HEK293 (cell line): ENCODE data around the gene SLC26A11.

ENCODE experiments used
- CTCF ChIP-seq: fragments of 450-650 bp; formaldehyde crosslinking; IDR thresholded peaks from 2 replicates; pipeline ENCODE4 v1.5.1; 2016; ENCODE audit warnings: missing biosample characterization, missing genetic modification characterization
- PRDM1 ChIP-seq: fragments of 450-650 bp; formaldehyde crosslinking; IDR thresholded peaks from 2 replicates; pipeline ENCODE4; 2016; ENCODE audit warnings: missing biosample characterization, missing genetic modification characterization
- REST ChIP-seq: fragments of 450-650 bp; formaldehyde crosslinking; IDR thresholded peaks from 2 replicates; pipeline ENCODE4 v1.5.1; 2016; ENCODE audit warnings: missing biosample characterization, missing genetic modification characterization
- TCF7L2 ChIP-seq: IDR thresholded peaks from 2 replicates; pipeline ENCODE4 v1.6.1; 2011; ENCODE audit warnings: low read depth, mild to moderate bottlenecking, inconsistent platforms, low read length, moderate library complexity, borderline replicate concordance
- ZBTB21 ChIP-seq: fragments of 450-650 bp; formaldehyde crosslinking; IDR thresholded peaks from 2 replicates; pipeline ENCODE4 v1.5.1; 2017; ENCODE audit warnings: missing biosample characterization, missing genetic modification characterization
- ZEB2 ChIP-seq: fragments of 450-650 bp; formaldehyde crosslinking; IDR thresholded peaks from 2 replicates; pipeline ENCODE4 v1.5.1; 2016; ENCODE audit warnings: missing biosample characterization, missing genetic modification characterization
- ZNF19 ChIP-seq: fragments of 450-650 bp; formaldehyde crosslinking; IDR thresholded peaks from 2 replicates; pipeline ENCODE4; 2016; ENCODE audit warnings: missing biosample characterization, missing genetic modification characterization, low read depth
- ZNF239 ChIP-seq: fragments of 450-650 bp; formaldehyde crosslinking; IDR thresholded peaks from 2 replicates; pipeline ENCODE4 v1.5.1; 2016; ENCODE audit warnings: missing biosample characterization, missing genetic modification characterization
- ZNF561 ChIP-seq: fragments of 450-650 bp; IDR thresholded peaks from 2 replicates; pipeline ENCODE4 v1.5.1; 2018; ENCODE audit warnings: missing biosample characterization, missing genetic modification characterization, borderline replicate concordance
- ZNF768 ChIP-seq: fragments of 450-650 bp; formaldehyde crosslinking; IDR thresholded peaks from 2 replicates; pipeline ENCODE4 v1.5.1; 2018; ENCODE audit warnings: missing biosample characterization, mild to moderate bottlenecking, missing genetic modification characterization
- ZNF777 ChIP-seq: fragments of 450-650 bp; formaldehyde crosslinking; IDR thresholded peaks from 2 replicates; pipeline ENCODE4 v1.5.1; 2017; ENCODE audit warnings: missing biosample characterization, missing genetic modification characterization, borderline replicate concordance

DNA sequence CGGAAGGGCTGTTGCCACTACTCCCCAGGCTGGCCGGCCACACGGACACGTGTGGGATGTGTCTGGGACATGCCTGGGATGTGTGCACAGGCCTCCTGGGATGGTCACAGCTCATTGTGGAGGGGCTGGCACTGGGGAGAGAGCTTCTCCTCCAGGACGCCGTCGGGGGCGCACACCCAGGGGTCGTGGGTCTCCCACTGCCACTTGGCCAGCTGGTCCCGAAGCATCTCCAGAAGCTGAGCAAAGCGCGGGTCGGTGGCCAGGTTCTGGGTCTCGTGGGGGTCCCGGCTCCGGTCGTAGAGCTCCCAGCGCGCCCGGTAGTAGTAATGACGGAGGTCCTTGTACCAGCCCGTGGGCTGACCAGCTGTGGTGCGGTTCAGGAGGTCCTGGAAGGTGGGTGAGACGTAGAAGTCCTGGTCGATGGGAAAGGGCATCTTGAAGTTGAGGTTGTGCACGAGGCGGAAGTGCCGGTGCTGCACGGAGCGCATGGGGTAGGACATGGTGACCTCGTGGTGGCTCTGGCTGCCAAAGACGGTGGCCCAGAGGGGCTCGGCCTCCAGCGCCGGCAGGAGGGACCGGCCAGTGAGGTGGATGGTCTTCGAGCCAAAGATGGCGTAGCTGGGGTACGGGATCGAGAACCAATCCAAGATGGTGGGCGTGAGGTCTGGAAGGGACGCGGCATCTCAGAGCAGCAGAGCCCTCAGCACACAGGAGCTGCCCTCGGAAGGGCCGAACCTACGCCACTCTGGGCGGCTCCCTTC is 9.7 kb upstream of the SLC26A11 start:
- TF ChIP-seq ZNF768 (tag by site-specific recombination): no peak
- no peak for TF ChIP-seq CTCF (tag by site-specific recombination)
- TF ChIP-seq REST (tag by site-specific recombination): no peak
- no peak for TF ChIP-seq ZNF239
- no peak for TF ChIP-seq ZEB2 (tag by site-specific recombination)
- TF ChIP-seq ZNF777 (tag by site-specific recombination): no peak
- TF ChIP-seq PRDM1 (tag by site-specific recombination): no peak
- no peak for TF ChIP-seq ZNF561 (tag by site-specific recombination)
- TF ChIP-seq TCF7L2: no peak
- no peak for TF ChIP-seq ZNF19
- TF ChIP-seq ZBTB21: no peak
